Neural progenitor cell (in vitro differentiated cells): Measurements from ENCODE around the gene OR2J1. TPM values are rescaled to one million over a fixed set of nuclear protein-coding genes. Genes with fewer than 3 reads are reported as not detected.

Experiments used
- DNase-seq: peaks from one replicate; pipeline ENCODE4 v3.0.0-alpha.2; 2016; ENCODE audit warnings: low spot score
- H2AFZ ChIP-seq: fragments of 200-600 bp; sonication (generic); replicated peaks from 2 replicates; pipeline ENCODE4 v1.6.1; 2016; ENCODE audit warnings: antibody characterized with exemption
- H3F3A ChIP-seq: fragments of 200-600 bp; sonication (generic); 2 replicates; pipeline ENCODE4 v1.6.1; 2016; ENCODE audit warnings: antibody characterized with exemption, low read depth
- H3K27ac ChIP-seq: fragments of 200-600 bp; sonication (generic); 2 replicates; pipeline ENCODE4 v1.5.1; 2016; ENCODE audit warnings: mild to moderate bottlenecking
- H3K27me3 ChIP-seq: fragments of 200-600 bp; sonication (generic); 2 replicates; pipeline ENCODE4 v1.6.1; 2016; ENCODE audit warnings: mild to moderate bottlenecking, moderate library complexity
- H3K36me3 ChIP-seq: fragments of 200-600 bp; sonication (generic); 2 replicates; pipeline ENCODE4 v1.5.1; 2016
- H3K4me1 ChIP-seq: fragments of 200-600 bp; sonication (generic); 2 replicates; pipeline ENCODE4 v1.6.1; 2016; ENCODE audit warnings: mixed run types
- H3K4me2 ChIP-seq: fragments of 200-600 bp; sonication (generic); 2 replicates; pipeline ENCODE4 v1.6.1; 2016
- H3K4me3 ChIP-seq: fragments of 200-600 bp; sonication (generic); 2 replicates; pipeline ENCODE4 v1.5.1; 2016
- H3K79me2 ChIP-seq: fragments of 200-600 bp; sonication (generic); 2 replicates; pipeline ENCODE4 v1.6.1; 2016; ENCODE audit warnings: low read depth
- H3K9ac ChIP-seq: fragments of 200-600 bp; sonication (generic); 2 replicates; pipeline ENCODE4 v1.6.1; 2016
- H3K9me3 ChIP-seq: fragments of 200-600 bp; sonication (generic); 2 replicates; pipeline ENCODE4 v1.5.1; 2016; ENCODE audit warnings: low read depth
- H4K20me1 ChIP-seq: fragments of 200-600 bp; sonication (generic); 2 replicates; pipeline ENCODE4 v1.6.1; 2016; ENCODE audit warnings: low read depth
- H3K27ac Mint-ChIP-seq: 3 replicates; pipeline ENCODE4 v1.8.0; 2021; ENCODE audit warnings: mixed read lengths
- H3K27me3 Mint-ChIP-seq: 2 replicates; pipeline ENCODE4 v1.8.0; 2022; ENCODE audit warnings: low read depth, mild to moderate bottlenecking, inconsistent platforms, moderate library complexity, mixed read lengths; ENCODE audit not compliant: insufficient read depth
- H3K36me3 Mint-ChIP-seq: 3 replicates; pipeline ENCODE4 v1.8.0; 2021; ENCODE audit warnings: mixed read lengths
- H3K4me1 Mint-ChIP-seq: 3 replicates; pipeline ENCODE4 v1.8.0; 2021; ENCODE audit warnings: mixed read lengths
- H3K4me3 Mint-ChIP-seq: 3 replicates; pipeline ENCODE4 v1.8.0; 2021; ENCODE audit warnings: mild to moderate bottlenecking, moderate library complexity, mixed read lengths
- H3K9me3 Mint-ChIP-seq: 3 replicates; pipeline ENCODE4 v1.8.0; 2020; ENCODE audit warnings: mixed read lengths
- EZH2 ChIP-seq: fragments of 200-600 bp; sonication (generic); IDR thresholded peaks from 2 replicates; pipeline ENCODE4 v1.6.1; 2017; ENCODE audit warnings: antibody characterized with exemption, mild to moderate bottlenecking, moderate library complexity
- EZH2phosphoT487 ChIP-seq: fragments of 200-600 bp; sonication (generic); IDR thresholded peaks from 2 replicates; pipeline ENCODE4 v1.6.1; 2017; ENCODE audit warnings: antibody characterized with exemption
- total RNA-seq: library from RNA; depleted of rRNA; stranded (reverse); fragments of >200 nt; gene quantifications from 2 replicates; pipeline ENCODE4 v1.2.3, GENCODE V29; 2015; ENCODE audit warnings: low replicate concordance
- TF ChIP-seq, protein P1 (sequence below): fragments of 200-600 bp; sonication (generic); IDR thresholded peaks from 2 replicates; pipeline ENCODE4 v1.5.1; 2017; ENCODE audit warnings: antibody characterized with exemption, mild to moderate bottlenecking

OR2J1 gene
- total RNA-seq, 1 donor from 2014 or later: not detected

DNA sequence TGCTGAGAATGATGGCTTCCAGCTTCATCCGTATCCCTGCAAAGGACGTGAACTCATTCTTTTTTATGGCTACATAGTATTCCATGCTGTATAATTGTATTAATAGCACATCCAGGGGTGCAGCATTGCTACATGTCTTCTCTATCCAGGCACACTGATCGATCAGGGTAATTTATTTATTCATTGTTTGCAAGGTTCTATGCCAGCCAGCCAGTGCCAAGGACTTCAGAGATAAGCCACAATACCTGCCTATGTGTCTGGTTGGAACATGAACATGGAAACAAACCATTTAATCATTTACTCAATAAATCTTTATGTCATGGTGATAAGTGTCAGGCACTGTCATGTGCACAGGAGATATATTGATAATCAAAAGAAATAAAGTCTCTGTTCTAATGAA lies 6.3 kb upstream of the OR2J1 start:
- Histone ChIP-seq H3K27me3 (no peaks in the 10 kb centered on the region), H3K36me3 (no peaks in the 10 kb centered on the region), H2AFZ (no peak overlapping the region), H3K4me1 (no peaks in the 10 kb centered on the region), H3K9me3 (no peaks in the 10 kb centered on the region), H4K20me1 (no peaks in the 10 kb centered on the region), H3K9ac (no peak overlapping the region), H3K79me2 (no peaks in the 10 kb centered on the region), H3K27ac (no peak overlapping the region), H3K4me2 (no peak overlapping the region), H3F3A (no peaks in the 10 kb centered on the region), H3K4me3 (no peak overlapping the region)
- no peak overlapping the region for H3K4me3 Mint-ChIP-seq
- H3K27me3 Mint-ChIP-seq: no peaks in the 10 kb centered on the region
- H3K4me1 Mint-ChIP-seq: no peaks in the 10 kb centered on the region
- no peak overlapping the region for H3K27ac Mint-ChIP-seq
- no peak for DNase-seq
- no peaks in the 10 kb centered on the region for H3K36me3 Mint-ChIP-seq
- TF ChIP-seq EZH2phosphoT487: no peak
- TF ChIP-seq, protein P1, sequence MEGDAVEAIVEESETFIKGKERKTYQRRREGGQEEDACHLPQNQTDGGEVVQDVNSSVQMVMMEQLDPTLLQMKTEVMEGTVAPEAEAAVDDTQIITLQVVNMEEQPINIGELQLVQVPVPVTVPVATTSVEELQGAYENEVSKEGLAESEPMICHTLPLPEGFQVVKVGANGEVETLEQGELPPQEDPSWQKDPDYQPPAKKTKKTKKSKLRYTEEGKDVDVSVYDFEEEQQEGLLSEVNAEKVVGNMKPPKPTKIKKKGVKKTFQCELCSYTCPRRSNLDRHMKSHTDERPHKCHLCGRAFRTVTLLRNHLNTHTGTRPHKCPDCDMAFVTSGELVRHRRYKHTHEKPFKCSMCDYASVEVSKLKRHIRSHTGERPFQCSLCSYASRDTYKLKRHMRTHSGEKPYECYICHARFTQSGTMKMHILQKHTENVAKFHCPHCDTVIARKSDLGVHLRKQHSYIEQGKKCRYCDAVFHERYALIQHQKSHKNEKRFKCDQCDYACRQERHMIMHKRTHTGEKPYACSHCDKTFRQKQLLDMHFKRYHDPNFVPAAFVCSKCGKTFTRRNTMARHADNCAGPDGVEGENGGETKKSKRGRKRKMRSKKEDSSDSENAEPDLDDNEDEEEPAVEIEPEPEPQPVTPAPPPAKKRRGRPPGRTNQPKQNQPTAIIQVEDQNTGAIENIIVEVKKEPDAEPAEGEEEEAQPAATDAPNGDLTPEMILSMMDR: no peak
- TF ChIP-seq EZH2: no peak
- H3K9me3 Mint-ChIP-seq: no peaks in the 10 kb centered on the region

DNA sequence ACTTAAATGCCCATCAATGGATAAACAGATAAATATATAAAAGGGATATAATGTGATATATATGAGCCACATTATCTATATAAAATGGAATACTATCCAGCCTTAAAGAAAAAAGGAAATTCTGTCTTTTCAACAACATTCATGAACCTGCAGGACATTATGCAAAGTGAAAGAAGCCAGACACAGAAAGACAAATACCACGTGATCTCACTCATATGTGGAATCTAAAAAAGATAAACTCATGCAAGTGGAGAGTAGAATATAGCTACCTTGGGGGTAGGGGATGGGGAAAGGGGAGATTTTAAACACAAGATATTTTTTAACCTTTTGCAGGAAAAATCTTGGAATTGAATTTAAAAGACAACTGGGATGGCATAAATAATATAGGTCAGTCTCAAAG lies 1.5 kb upstream of the OR2J1 start:
- no peaks in the 10 kb centered on the region for H3K36me3 Mint-ChIP-seq
- Histone ChIP-seq H4K20me1 (no peaks in the 10 kb centered on the region), H3F3A (no peaks in the 10 kb centered on the region), H3K9ac (no peak overlapping the region), H3K36me3 (no peaks in the 10 kb centered on the region), H3K9me3 (no peaks in the 10 kb centered on the region), H3K27ac (no peak overlapping the region), H3K4me2 (no peak overlapping the region), H3K4me1 (no peaks in the 10 kb centered on the region), H3K4me3 (no peak overlapping the region), H3K79me2 (no peaks in the 10 kb centered on the region), H3K27me3 (no peaks in the 10 kb centered on the region), H2AFZ (no peak overlapping the region)
- TF ChIP-seq EZH2phosphoT487 (no peak), EZH2 (no peak)
- TF ChIP-seq, protein P1: no peak
- no peaks in the 10 kb centered on the region for H3K9me3 Mint-ChIP-seq
- H3K27me3 Mint-ChIP-seq: no peaks in the 10 kb centered on the region
- no peak for DNase-seq
- H3K27ac Mint-ChIP-seq: no peak overlapping the region
- H3K4me3 Mint-ChIP-seq: no peak overlapping the region
- H3K4me1 Mint-ChIP-seq: no peaks in the 10 kb centered on the region

GRCh38 chr6:29107758-29108157 lies 8.5 kb downstream of the OR2J1 start, which contains the start of gene OR2J3:
OR2J3 (plus strand) TSS chr6:29108058; CDS start chr6:29111891, 3,833 bp downstream.
- Histone ChIP-seq H3K27ac (no peak within 1 kb of the TSS), H4K20me1 (no peaks in the 10 kb centered on the region), H3K9me3 (no peaks in the 10 kb centered on the region), H3K4me2 (no peak within 1 kb of the TSS), H3K36me3 (no peaks in the 10 kb centered on the region), H3K79me2 (no peaks in the 10 kb centered on the region), H3K27me3 (peaks cover 6% of the 10 kb centered on the region), H3F3A (no peaks in the 10 kb centered on the region), H3K4me1 (no peaks in the 10 kb centered on the region), H2AFZ (no peak within 1 kb of the TSS), H3K9ac (no peak within 1 kb of the TSS), H3K4me3 (no peak within 1 kb of the TSS)
- no peak within 1 kb of the TSS for H3K27ac Mint-ChIP-seq
- no peak for TF ChIP-seq EZH2phosphoT487
- TF ChIP-seq, protein P1: no peak
- TF ChIP-seq EZH2: no peak
- no peaks in the 10 kb centered on the region for H3K9me3 Mint-ChIP-seq
- no peak for DNase-seq
- H3K4me3 Mint-ChIP-seq: no peak within 1 kb of the TSS
- H3K27me3 Mint-ChIP-seq: no peaks in the 10 kb centered on the region
- no peaks in the 10 kb centered on the region for H3K4me1 Mint-ChIP-seq
- no peaks in the 10 kb centered on the region for H3K36me3 Mint-ChIP-seq
